Measurements from ENCODE around the gene PROZ.

PROZ gene

DNA sequence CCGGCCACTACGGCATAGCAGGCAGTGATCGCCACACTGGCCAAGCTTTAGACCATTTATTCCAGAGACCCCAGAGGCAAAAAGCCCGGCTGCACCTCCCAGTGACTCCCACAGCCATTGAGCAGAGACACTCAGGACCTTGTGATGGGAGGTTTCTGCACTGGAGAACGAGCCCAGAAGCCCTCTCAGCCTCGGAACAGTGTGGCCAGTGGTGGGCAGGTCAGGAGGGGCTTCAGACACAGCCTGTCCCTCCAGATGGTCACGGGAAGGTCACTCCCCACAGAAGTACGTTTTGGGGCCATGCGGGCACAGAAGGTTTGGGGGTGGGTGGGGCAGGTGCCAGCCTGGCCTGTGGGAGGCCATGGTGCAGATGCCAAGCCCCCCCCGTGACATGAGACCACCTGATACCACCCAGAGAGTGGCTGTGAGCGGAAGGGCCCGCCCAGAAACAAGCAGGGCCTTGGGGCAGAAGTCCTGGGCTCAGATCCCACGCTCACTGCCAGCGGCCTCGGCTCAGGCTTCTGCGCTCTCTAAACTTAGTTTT, 36.4 kb upstream of the PROZ start:
- no peak overlapping the region for H3K4me3 ChIP-seq (ENCODE audit: low read depth, low read length)
- DNase-seq (ENCODE audit: low read depth), result no peak

GRCh38 chr13:113122550-113123225, 35.8 kb upstream of the PROZ start, which contains the start of gene F10:
TSS of gene F10 (plus strand) at chr13:113122799. CDS start at chr13:113122856, 57 bp downstream.
- H3K4me3 ChIP-seq (ENCODE audit: low read depth, low read length), result no peak within 1 kb of the TSS
- DNase-seq (ENCODE audit: low read depth), result no peak
- TF ChIP-seq, protein P1, sequence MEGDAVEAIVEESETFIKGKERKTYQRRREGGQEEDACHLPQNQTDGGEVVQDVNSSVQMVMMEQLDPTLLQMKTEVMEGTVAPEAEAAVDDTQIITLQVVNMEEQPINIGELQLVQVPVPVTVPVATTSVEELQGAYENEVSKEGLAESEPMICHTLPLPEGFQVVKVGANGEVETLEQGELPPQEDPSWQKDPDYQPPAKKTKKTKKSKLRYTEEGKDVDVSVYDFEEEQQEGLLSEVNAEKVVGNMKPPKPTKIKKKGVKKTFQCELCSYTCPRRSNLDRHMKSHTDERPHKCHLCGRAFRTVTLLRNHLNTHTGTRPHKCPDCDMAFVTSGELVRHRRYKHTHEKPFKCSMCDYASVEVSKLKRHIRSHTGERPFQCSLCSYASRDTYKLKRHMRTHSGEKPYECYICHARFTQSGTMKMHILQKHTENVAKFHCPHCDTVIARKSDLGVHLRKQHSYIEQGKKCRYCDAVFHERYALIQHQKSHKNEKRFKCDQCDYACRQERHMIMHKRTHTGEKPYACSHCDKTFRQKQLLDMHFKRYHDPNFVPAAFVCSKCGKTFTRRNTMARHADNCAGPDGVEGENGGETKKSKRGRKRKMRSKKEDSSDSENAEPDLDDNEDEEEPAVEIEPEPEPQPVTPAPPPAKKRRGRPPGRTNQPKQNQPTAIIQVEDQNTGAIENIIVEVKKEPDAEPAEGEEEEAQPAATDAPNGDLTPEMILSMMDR (IDR thresholded peaks at IDR 0.05; ENCODE audit: control insufficient read depth, extremely low read depth, insufficient read depth), result no peak

More for the DNA sequence above, 36.4 kb upstream of the PROZ start:
- TF ChIP-seq, protein P1 (IDR thresholded peaks at IDR 0.05; ENCODE audit: control insufficient read depth, extremely low read depth, insufficient read depth), result no peak

- DNase-seq (ENCODE audit: low read depth), result no peak
- TF ChIP-seq, protein P1 (IDR thresholded peaks at IDR 0.05; ENCODE audit: control insufficient read depth, extremely low read depth, insufficient read depth), result 0 out of 2 replicates have a peak, but pooled peaks have one; percentile 15
- no peak overlapping the region for H3K4me3 ChIP-seq (ENCODE audit: low read depth, low read length)
Measured at GRCh38 chr13:113123226-113124201, 34.9 kb upstream of the PROZ start.

- H3K4me3 ChIP-seq (ENCODE audit: low read depth, low read length), result no peak overlapping the region
- DNase-seq (ENCODE audit: low read depth), result no peak
- TF ChIP-seq, protein P1 (IDR thresholded peaks at IDR 0.05; ENCODE audit: control insufficient read depth, extremely low read depth, insufficient read depth), result no peak
Measured at GRCh38 chr13:113124211-113124970, 34.1 kb upstream of the PROZ start.

DNA sequence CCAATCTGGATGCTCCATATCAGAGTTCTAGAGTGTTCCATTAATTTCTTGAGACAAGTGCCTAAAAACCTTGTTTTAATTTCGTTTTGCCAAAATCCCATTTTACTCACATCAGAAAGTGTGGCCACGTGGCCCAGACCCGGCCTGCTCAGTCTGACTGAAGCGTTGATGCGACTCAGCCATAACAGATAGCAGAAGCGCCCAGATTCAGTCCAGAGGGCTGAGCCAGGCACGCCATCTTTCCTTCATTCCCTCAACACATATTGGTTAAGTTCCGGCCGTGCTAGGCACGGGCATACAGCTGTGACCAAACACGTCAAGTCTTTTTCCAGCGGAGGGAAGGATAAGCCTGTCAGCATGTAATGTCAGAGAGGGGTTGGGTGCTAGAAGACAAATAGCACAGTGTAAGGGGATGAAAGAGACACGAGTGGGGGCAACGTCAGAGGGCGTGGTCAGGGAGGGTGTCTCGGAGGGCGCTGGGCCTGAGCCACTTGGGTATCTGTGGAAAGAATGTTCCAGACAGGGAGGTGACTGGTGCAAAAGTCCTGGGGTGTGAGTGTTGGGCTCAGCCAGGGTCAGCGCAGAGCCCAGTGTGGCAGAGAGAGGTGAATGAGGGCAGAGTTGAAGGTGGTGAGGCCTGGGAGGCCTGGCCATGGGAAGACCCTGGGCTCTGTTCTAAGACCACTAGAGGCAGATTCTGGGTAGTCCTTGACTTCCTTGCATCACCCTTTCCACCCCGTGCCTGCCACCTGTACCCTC, 32.8 kb upstream of the PROZ start:
- DNase-seq (ENCODE audit: low read depth), result no peak
- no peak overlapping the region for H3K4me3 ChIP-seq (ENCODE audit: low read depth, low read length)
- TF ChIP-seq, protein P1 (IDR thresholded peaks at IDR 0.05; ENCODE audit: control insufficient read depth, extremely low read depth, insufficient read depth), result no peak
